ENCODE results near the gene ZNF655. TPM values are rescaled to one million over a fixed set of nuclear protein-coding genes. Genes with fewer than 3 reads are reported as not detected.

The ZNF655 gene
- total RNA-seq, 1 donor from 2014 or later: 89.8 TPM

Other genes with a start within 250 kb of the ZNF655 start
- 65.6 and 68.4 TPM in 2 replicates for gene ARPC1A, start 232.7 kb upstream of the ZNF655 start, total RNA-seq
- 361 and 368 TPM in 2 replicates for gene ARPC1B, start 183.9 kb upstream of the ZNF655 start, total RNA-seq
- gene PDAP1, start 150.0 kb upstream of the ZNF655 start, total RNA-seq: 107 TPM in 2 replicates
- 92.7 and 95.8 TPM in 2 replicates for gene BUD31, start 149.7 kb upstream of the ZNF655 start, total RNA-seq
- 9.4 and 11.7 TPM in 2 replicates for gene PTCD1, start 119.8 kb upstream of the ZNF655 start, total RNA-seq
- gene CPSF4, start 119.7 kb upstream of the ZNF655 start, total RNA-seq: 69.2 and 72.8 TPM in 2 replicates
- gene ATP5MF, start 92.5 kb upstream of the ZNF655 start, total RNA-seq: 379 and 383 TPM in 2 replicates
- gene ZNF789, start 85.8 kb upstream of the ZNF655 start, total RNA-seq: 29.5 and 31.0 TPM in 2 replicates
- 47.7 and 48.5 TPM in 2 replicates for gene ZNF394, start 58.4 kb upstream of the ZNF655 start, total RNA-seq
- gene ZKSCAN5, start 54.0 kb upstream of the ZNF655 start, total RNA-seq: 11.4 and 11.6 TPM in 2 replicates
- 5.2 and 5.7 TPM in 2 replicates for gene FAM200A, start 6.5 kb upstream of the ZNF655 start, total RNA-seq
- 1.2 and 2.4 TPM in 2 replicates for gene TMEM225B, start 39.6 kb downstream of the ZNF655 start, total RNA-seq
- gene ZSCAN25, start 58.3 kb downstream of the ZNF655 start, total RNA-seq: 31.1 and 32.0 TPM in 2 replicates
- gene CYP3A5, start 121.4 kb downstream of the ZNF655 start, total RNA-seq: not detected in 2 replicates
- gene CYP3A7, start 176.6 kb downstream of the ZNF655 start, total RNA-seq: not detected in 2 replicates
- gene CYP3A4, start 225.5 kb downstream of the ZNF655 start, total RNA-seq: not detected in 2 replicates

All from T-helper 2 cell treated with Interferon-gamma antibody and Interleukin-4, amounts not matched to agents 100 ng/mL and 5 ng/mL, for 36 hours (primary cell).